NCI-H2029 (cell line): ENCODE measurements around the gene OR51A7.
"Not testable (repeated sequence)": the region's sequence is repeated elsewhere in the genome, so short reads cannot be mapped to it uniquely, and the experiment has no call there.

Experiments used
- DNase-seq: peaks from one replicate; lab custom pipeline; 2025; lab: John Stamatoyannopoulos, UW

The OR51A7 gene, protein sequence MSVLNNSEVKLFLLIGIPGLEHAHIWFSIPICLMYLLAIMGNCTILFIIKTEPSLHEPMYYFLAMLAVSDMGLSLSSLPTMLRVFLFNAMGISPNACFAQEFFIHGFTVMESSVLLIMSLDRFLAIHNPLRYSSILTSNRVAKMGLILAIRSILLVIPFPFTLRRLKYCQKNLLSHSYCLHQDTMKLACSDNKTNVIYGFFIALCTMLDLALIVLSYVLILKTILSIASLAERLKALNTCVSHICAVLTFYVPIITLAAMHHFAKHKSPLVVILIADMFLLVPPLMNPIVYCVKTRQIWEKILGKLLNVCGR

GRCh38 chr11:4903484-4903883 is at the start of gene OR51A7:
Gene OR51A7, plus strand, starts transcription at chr11:4903783. Its CDS starts 3,587 bp downstream, at chr11:4907370.
- DNase-seq: no peak

DNA sequence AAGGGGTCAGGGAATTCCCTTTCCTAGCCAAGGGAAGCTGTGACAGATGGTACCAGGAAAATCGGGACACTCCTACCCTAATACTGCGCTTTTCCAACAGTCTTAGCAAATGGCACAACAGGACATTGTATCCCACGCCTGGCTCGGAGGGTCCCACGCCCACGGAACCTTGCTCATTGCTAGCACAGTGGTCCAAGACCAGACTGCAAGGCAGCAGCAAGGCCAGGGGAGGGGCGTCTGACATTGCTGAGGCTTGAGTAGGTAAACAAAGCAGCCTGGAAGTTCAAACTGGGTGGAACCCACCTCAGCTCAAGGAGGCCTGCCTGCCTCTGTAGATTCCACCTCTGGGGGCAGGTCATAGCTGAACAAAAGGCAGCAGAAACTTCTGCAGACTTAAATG is 49.3 kb upstream of the OR51A7 start:
- not testable (repeated sequence) for DNase-seq

GRCh38 chr11:4862447-4863236 is 40.9 kb upstream of the OR51A7 start:
- no peak for DNase-seq

DNA sequence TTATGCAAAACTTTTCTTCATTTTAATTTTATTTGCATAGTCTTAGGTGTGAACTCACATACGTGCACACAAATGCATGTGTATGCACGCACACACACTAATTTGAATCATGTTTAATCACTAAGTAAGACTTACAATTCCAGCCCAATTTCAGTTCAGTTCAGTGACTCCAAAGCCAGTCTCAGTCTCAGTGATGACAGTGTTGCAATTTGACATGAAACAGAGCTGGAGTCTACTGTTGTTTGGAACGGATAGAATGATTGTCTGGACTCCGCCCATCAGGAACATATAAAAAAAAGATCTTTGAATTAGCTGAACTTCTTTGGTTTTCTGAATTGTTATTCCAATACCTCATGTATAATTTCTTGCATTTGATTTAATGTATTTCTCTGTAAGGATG is 39.7 kb upstream of the OR51A7 start:
- DNase-seq: no peak

DNA sequence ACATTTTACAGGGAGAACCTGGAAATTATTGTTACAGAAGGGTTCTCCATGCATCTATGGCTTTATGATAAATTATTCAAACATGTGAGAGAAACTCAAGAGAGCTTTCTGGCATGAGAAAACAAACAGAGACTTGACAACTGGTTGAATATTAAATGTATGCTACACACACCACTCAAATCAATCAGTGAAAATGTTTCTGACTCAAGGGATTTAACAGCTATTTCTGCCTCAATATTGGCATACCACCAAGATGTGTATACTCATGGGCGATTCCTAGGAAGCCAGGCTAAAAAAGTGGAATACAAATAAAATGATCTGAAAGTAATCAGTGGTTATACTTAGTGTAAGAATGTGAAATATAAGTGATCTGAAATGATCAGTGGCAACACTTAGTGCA is 37.7 kb upstream of the OR51A7 start:
- no peak for DNase-seq

- DNase-seq: no peak
These were observed 22.4 kb upstream of the OR51A7 start for GRCh38 chr11:4881188-4881587.

DNA sequence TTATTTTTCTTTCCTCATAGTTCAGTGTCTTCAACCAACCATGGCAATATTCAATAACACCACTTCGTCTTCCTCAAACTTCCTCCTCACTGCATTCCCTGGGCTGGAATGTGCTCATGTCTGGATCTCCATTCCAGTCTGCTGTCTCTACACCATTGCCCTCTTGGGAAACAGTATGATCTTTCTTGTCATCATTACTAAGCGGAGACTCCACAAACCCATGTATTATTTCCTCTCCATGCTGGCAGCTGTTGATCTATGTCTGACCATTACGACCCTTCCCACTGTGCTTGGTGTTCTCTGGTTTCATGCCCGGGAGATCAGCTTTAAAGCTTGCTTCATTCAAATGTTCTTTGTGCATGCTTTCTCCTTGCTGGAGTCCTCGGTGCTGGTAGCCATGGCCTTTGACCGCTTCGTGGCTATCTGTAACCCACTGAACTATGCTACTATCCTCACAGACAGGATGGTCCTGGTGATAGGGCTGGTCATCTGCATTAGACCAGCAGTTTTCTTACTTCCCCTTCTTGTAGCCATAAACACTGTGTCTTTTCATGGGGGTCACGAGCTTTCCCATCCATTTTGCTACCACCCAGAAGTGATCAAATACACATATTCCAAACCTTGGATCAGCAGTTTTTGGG is 21.6 kb upstream of the OR51A7 start, which contains the start of gene OR51T1:
OR51T1 (plus strand) TSS at position 41 of the 641 bp plus-strand sequence; CDS start at position 41, 0 bp downstream.
- no peak for DNase-seq

DNA sequence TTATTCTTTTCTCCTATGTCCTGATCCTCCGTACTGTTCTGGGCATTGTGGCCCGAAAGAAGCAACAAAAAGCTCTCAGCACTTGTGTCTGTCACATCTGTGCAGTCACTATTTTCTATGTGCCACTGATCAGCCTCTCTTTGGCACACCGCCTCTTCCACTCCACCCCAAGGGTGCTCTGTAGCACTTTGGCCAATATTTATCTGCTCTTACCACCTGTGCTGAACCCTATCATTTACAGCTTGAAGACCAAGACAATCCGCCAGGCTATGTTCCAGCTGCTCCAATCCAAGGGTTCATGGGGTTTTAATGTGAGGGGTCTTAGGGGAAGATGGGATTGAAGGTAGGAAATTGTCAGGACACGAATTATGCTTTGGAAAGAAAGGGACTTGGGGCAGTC is 21.0 kb upstream of the OR51A7 start:
- peak; percentile 77 for DNase-seq

GRCh38 chr11:4884361-4884760 is 19.2 kb upstream of the OR51A7 start:
- no peak for DNase-seq

DNA sequence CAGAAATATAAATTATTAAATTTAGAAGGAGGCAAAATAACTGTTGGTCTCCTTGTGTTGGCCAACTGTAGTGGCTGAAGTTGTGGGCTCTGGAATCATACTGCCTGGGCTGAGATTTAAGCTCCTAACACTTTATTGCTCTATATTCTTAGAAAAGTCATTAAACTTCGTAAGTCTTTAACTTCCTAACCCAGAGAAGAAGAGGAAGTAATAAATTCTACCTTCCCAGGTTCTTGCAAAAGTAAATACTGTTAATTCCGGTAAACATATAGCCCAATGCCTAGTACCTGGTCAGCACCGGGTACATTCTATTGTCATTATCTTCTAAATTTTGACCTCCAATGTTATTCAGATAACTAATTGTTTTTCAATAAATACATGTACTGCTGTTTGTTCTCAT is 17.4 kb upstream of the OR51A7 start:
- DNase-seq: no peak

DNA sequence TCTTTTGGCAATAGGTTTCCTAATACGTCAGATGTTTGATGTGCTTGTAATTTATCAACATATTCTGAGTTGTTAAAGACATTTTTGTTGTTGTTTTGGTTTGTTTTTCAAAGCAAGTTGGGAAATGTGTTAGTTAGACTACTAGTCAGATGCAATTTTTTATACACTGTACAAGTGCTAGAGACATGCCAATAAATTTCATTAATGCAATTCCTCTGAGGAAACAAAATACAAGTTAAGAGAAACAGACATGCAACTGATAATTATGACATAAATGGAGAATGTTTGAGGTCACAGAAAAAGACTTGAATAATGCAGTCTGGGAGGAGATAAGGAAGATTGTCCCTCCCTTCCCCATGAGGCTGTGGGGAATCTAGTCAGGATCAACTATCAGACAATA is 16.0 kb upstream of the OR51A7 start:
- DNase-seq: no peak

- DNase-seq: no peak
These were observed 13.3 kb upstream of the OR51A7 start for GRCh38 chr11:4890279-4890678.

GRCh38 chr11:4891996-4892640 is 11.5 kb upstream of the OR51A7 start:
- no peak for DNase-seq

DNA sequence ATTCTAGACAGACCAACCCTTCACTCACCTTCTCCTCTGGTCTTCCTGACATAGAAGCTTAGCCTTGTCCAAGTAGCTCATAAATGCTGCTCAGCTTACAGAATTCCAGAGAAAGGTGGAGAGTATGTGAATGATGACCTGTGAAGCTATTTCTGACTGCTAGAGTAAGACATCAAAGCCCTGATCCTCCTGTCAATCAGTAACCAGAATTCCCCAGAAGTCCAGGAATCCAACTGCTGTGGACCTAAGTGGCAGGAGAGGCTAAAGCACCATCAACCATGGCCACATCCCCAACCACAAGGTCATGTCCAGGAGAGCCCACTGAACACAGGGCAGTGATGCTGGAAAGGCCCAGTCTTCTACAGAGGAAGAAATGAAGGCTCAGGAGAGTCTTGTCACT is 13.0 kb downstream of the OR51A7 start:
- DNase-seq: no peak

DNA sequence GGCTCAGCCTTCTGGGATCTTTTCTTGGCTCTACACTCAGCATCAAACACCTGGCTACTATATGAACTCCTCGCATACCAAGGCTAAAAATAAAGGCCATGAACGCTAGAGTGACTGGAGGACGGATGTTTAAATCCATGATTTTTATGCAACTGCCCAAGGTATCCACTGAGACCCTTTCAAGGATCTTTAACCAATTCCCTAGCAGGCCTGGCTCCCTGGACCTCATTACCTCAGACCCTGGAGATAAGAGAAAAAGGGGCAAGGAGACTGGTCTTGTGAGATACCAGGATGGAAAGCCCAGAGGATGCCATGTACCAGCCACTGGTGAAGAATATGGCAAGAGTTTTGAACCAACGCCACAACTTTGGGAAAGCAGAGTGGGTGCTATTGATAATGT is 15.7 kb downstream of the OR51A7 start, which contains the start of gene OR51G2:
OR51G2 (minus strand) TSS at position 101 of the 400 bp plus-strand sequence. CDS start 3,687 bp downstream, outside the sequence.
- no peak for DNase-seq

- no peak for DNase-seq
These were observed 18.2 kb downstream of the OR51A7 start for GRCh38 chr11:4921796-4922195.

- no peak for DNase-seq
These were observed 18.7 kb downstream of the OR51A7 start for GRCh38 chr11:4922304-4922703.

GRCh38 chr11:4924239-4924638 is 20.7 kb downstream of the OR51A7 start, which contains the start of gene OR51G1:
Gene OR51G1, minus strand, starts transcription at chr11:4924339. Its CDS starts 0 bp downstream, at chr11:4924339.
- DNase-seq: no peak

GRCh38 chr11:4926608-4927007 is 23.0 kb downstream of the OR51A7 start:
- no peak for DNase-seq

- DNase-seq: peak; percentile 35
These were observed 29.2 kb downstream of the OR51A7 start for GRCh38 chr11:4932751-4933150.

GRCh38 chr11:4936745-4937144 is 33.2 kb downstream of the OR51A7 start:
- no peak for DNase-seq

DNA sequence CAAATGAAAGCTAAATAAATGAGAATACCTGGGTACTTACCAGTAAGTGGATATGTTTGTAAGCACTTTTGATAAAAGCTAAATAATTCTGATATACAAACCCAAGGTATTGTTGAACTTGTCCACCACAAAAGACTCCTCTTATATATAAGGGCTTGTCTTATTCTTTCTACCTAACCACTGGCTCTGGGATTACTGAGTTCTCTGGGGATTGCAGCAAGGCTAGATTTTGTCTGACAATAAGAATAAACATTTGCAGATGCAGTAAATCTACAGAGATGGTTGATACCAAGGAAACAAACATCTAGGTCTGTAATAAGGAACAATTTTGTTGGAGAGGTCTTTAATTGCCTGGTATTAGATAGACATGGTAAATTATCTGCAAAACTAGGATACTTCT is 43.9 kb downstream of the OR51A7 start, which contains the start of gene OR51A4:
OR51A4 (minus strand) TSS at position 101 of the 400 bp plus-strand sequence. CDS start 505 bp downstream, outside the sequence.
- no peak for DNase-seq
